NCI-H2107 treated with DMSO at 0.1 percent for 48 hours (cell line): ENCODE results near the gene THAP7.

Experiments
- DNase-seq: peaks from one replicate; lab custom pipeline; 2025; ENCODE audit not compliant: unreplicated experiment; lab: John Stamatoyannopoulos, UW

The THAP7 gene

GRCh38 chr22:20965104-20965887, 36.6 kb downstream of the THAP7 start:
- DNase-seq = no peak

GRCh38 chr22:20964799-20965103, 37.2 kb downstream of the THAP7 start:
- no peak for DNase-seq

DNA sequence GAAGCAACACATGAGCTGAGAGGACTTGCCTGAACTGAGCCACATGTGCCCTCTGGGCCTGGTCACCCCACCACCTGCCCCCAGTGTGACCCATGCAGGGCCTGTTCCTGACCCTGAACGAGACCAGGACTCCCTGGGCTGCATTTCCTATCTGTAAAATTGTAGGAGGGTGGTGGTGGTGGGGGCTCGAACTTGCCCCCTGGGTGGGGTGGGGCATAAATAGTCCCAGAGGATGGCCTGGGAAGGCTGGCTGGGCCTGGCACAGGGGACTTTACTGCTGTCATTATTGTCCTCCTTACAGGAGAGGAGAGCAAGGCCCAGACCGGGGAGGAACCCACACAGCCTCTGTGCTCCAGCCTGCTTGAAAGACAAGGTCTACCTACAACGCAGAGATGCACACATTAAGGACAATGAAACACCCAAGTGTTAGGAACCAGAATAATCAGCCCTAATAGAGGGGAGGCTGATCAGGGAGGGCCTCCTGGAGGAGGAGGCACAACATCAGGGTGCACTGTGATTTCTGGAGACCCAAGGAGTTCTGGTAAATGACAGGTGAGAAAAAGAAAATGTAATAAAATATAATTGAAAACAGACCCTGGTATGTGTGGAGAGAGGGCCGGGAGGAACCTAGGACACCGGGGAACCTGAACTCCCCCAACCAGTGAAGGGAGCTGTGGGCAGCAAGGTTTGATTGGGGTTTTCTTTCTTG, 37.7 kb downstream of the THAP7 start:
- no peak for DNase-seq

GRCh38 chr22:20963201-20964052, 38.5 kb downstream of the THAP7 start:
- no peak for DNase-seq

DNA sequence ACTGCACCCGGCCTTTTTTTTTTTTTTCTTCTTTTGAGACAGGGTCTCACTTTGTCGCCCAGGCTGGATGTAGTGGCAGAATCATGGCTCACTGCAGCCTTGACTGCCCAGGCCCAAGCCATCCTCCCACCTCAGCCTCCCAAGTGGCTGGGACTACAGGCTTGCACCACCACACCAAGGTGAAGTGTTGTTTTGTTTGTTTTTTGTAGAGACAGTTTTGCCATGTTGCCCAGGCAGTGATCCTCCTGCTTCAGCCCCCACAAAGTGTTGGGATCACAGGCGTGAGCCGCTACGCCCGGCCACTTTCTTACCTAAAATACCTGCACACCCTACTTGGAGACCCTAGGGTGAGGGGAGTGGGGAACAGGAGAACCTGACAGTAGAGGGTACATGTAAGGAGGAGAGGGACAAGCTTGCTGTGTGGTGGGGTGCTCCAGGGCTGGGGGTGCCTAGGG, 39.4 kb downstream of the THAP7 start:
- no peak for DNase-seq

DNA sequence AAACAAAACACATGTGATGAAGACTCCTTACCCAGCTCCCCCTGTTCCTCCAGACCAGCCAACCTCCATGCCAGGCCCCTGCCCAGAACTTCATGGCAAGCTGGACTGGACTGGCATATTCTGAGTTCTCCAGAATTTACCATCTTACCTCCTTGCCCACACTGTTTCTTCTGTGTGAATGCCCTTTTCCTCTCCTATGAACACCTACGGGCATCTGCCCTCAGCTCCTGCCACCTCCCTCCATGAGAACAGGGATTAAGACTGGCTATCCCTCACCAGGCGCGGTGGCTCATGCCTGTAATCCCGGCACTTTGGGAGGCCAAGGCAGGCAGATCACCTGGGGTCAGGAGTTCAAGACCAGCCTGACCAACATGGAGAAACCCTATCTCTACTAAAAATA, 41.3 kb downstream of the THAP7 start:
- no peak for DNase-seq

GRCh38 chr22:20959578-20960461, 42.1 kb downstream of the THAP7 start:
- DNase-seq = no peak

DNA sequence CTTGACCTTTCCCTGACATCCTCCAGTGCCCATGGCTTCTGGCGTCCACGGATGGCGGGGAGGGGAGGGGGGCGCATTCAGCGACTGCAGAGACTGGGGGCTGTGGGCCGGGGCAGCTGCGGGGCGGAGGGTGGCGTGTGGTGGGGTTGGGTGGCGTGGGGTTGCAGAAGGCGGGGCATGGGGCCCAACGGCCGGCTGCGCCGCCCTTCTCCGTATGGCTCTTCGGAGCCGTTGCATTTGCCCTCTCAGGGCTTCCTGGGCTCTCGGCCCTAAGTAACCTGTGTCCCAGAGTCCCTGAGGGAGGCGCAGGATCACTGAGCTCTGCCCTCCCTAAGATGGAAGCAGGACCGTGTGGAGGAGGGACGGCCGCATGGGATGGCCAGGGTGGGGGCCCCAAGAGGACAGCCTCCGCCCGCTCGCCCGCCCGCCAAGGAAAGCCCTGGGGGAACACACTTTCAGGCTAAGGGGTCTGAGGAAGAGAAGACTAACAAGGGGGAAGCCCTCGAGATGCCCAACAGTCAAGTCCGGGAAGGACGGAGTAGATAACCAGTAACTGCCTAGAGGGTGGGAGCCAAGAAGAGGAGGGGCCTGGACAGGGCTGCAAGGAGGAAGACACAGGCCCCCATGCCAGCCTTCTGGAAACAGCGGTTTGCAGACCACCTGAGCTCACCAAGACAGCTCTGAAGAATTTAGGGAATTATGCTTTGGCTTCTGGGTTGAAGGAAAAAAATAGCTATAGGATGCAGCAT, 44.1 kb downstream of the THAP7 start:
- DNase-seq = no peak

- DNase-seq = no peak
Measured at GRCh38 chr22:20957102-20957682, 44.7 kb downstream of the THAP7 start.

- no peak for DNase-seq
Measured at GRCh38 chr22:20956258-20957101, 45.4 kb downstream of the THAP7 start.

DNA sequence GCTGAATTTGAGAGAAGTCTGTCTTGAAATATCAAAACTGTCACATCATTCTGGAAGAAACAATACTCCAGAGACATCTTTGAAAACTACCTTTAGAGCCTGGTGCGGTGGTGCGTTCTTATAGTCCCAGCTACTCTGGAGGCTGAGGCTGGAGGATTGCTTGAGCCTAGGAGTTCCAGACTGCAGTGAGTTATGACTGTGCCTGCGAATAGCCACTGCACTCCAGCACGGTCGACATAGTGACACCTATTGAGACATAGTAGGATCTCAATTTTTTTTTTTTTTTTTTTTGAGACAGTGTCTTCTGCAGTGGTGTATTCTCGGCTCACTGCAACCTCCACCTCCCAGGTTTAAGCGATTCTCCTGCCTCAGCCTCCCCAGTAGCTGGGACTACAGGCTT, 46.4 kb downstream of the THAP7 start:
- DNase-seq = no peak

- no peak for DNase-seq
Measured at GRCh38 chr22:20953668-20954500, 48.0 kb downstream of the THAP7 start.

GRCh38 chr22:20953342-20953608, 48.6 kb downstream of the THAP7 start:
- no peak for DNase-seq

DNA sequence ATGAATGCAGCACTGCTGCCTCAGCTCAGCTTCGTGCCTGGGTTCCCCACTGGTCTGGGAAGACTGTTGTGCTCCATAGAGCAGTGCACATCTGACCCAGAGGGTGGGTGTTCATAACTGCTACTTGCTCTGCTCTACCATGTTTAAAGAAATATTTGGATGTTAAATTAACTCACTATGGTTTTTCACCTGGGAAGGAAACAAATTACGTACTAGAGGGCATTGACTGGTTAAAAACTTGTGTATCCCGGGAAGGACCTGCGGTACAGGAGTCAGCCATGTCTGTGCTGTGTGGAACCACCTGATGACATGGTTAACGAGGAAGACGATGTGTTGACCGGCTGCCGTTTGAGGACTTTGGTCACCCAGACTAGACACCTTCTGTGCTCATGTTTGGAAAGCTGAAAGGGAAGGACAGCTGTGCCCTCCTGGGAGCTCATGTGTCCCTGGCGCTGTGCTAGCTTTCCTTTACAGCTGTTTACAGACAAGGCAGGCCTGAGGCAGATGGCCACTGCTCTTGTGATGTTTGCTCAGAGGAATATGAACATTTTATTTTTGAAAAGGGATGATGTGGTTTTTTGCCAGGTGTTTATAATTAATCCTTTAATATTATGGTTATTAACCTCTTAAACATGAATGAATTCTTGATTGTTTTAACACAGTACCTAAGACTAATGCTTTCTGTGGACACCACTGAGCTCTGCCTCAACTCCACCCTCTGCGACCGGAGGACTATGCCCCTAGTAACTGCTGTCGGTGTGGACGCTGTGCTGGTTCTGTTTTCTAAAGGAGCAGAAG, 49.2 kb downstream of the THAP7 start:
- no peak for DNase-seq

GRCh38 chr22:20951932-20952380, 50.0 kb downstream of the THAP7 start:
- DNase-seq = no peak

- no peak for DNase-seq
Measured at GRCh38 chr22:20951151-20951931, 50.6 kb downstream of the THAP7 start.
